ENCODE results near the gene MYH6.

MYH6 gene

GRCh38 chr14:23359722-23360447 is 48.2 kb downstream of the MYH6 start:
- no peak for DNase-seq (ENCODE audit: low spot score)
- FAIRE-seq = no peak

GRCh38 chr14:23359167-23359626 is 48.9 kb downstream of the MYH6 start:
- no peak for DNase-seq (ENCODE audit: low spot score)
- FAIRE-seq = no peak

DNA sequence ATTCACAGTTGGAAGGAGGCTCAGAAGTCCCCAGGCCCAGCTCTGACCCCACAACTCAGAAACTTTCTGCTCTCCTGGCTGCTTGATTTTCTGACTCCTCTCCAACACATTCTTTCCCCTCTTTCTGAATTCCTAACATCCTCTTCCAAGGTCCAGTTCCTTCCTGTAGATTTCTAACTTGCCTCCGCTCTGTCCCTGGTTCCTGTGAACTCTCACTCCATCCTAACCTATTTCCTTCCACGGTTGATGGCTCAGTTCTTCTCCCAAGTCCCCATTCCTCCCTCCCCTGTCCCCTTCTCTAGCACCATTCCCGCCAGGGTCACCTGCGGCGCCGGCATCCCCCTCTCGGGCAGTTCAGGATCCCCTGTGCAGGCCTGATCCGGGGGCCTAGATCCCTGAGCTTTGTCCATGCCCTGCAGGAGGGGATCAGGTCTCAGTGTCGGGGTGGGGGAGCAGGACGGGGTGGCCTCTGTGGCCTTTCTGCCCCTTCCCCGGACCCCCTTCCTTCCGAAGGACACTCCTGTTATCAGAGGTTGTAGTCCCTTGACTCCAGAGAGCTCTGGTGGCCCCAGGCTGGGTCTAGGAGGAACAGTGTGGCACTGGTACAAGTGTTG is 49.4 kb downstream of the MYH6 start:
- DNase-seq (ENCODE audit: low spot score) = no peak
- FAIRE-seq = no peak

- FAIRE-seq (no peak), DNase-seq (ENCODE audit: low spot score) (no peak)
Observed at GRCh38 chr14:23358042-23358441, 50.0 kb downstream of the MYH6 start.

DNA sequence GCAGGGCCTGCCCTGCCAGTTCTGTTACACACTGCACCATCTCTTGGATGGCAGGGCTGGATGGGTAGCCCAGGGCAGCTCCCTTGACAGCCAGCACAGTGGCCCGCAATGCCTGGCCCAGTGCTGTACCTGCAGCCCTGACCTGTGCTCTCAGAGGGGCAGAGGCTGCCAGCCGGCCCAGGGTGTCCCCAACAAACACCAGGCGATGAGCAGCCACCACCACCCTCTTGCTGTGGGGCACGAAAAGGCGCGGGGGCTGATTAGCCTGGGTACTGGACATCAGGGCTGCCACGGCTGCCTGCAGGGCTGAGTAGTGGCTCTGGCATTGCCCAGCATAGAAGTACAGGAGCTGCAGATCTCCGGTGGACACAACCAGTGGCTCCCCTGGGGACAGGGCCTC is 50.8 kb downstream of the MYH6 start:
- FAIRE-seq (no peak), DNase-seq (ENCODE audit: low spot score) (no peak)

- FAIRE-seq (no peak), DNase-seq (ENCODE audit: low spot score) (no peak)
Observed at GRCh38 chr14:23356662-23357061, 51.4 kb downstream of the MYH6 start.

GRCh38 chr14:23355871-23356435 is 52.1 kb downstream of the MYH6 start:
- DNase-seq (ENCODE audit: low spot score) (no peak), FAIRE-seq (no peak)

- FAIRE-seq = no peak
- DNase-seq (ENCODE audit: low spot score) = no peak
Observed at GRCh38 chr14:23354990-23355389, 53.1 kb downstream of the MYH6 start.

GRCh38 chr14:23353433-23353780 is 54.7 kb downstream of the MYH6 start:
- no peak for DNase-seq (ENCODE audit: low spot score)
- FAIRE-seq = no peak

GRCh38 chr14:23352506-23353432 is 55.3 kb downstream of the MYH6 start, which contains the start of gene SLC22A17:
SLC22A17 (minus strand) TSS chr14:23352887.
- DNase-seq (ENCODE audit: low spot score) = peak; percentile 93
- no peak for FAIRE-seq

DNA sequence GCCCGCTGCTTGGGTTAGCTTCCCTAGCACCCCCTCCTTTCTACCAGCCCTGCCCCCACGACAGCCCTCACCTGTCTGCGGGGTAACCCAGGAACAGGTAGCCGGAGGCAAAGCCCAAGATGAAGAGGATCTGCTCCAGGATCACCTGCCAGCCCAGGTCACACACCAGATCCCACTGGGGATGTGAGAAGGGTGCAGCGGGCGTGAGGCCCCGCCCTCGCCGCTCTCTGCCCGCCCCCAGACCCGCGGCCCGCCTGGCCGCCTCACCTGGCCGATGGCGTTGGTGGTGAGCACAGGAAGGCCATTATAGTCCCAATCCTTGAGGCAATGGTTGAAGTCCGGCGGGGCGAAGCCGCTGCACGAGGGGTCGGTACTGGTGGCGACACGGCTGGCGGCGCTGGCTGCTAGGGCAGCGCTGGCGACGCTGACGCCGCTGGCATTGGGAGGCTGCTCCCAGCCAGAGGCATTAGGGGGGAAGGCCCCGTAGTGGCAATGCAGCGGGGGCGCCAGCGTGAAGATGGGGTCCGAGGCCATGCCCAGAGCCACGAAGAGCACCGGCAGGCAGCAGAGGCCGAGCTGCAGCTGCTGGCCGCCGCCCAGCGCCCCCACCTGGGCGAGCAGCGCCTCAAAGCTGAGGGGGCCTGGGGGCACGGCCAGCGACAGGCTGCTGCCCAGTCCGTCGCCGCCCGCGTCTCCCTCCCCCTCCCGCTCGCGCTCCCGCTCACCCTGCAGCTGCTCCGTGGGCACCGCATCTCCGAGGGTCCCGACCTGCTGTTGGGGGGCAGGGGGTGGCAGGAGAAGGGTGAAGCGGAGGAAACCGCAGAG is 56.2 kb downstream of the MYH6 start:
- FAIRE-seq (no peak), DNase-seq (ENCODE audit: low spot score) (peak; percentile 53)

DNA sequence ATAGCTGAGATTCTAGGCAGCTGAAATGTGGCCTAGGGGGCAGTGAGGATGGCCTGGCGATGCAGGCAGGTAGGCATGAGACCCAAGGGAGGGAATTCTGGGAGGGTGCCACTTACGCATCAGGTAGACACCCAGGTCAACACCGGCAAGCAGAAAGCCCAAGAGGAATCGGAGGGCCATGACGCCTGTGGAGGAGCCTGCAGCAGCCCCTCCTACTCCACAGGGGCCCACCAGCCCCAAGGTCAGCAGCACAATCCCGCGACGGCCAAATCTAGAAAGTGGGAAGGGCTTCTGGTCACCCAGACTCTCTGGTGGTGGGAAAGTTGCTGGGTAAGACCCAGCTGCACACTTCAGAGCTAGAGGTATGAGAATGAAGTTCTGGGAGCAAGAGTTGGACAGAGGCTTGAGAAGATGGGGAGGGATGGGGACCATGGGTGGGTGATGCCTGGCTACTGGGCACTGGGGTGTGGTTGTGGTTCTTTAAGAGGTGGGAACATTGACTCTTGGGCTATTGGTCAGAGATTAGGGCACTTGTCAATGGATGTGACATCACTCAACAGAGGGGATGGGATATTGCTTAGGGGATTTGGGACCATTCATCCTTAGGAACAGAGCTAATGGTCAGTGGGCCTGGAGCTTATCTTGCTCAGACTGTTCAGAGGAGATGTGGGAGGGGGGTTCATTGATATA is 58.8 kb downstream of the MYH6 start:
- DNase-seq (ENCODE audit: low spot score) (no peak), FAIRE-seq (no peak)

GRCh38 chr14:23348297-23348655 is 59.8 kb downstream of the MYH6 start:
- DNase-seq (ENCODE audit: low spot score) = no peak
- no peak for FAIRE-seq

DNA sequence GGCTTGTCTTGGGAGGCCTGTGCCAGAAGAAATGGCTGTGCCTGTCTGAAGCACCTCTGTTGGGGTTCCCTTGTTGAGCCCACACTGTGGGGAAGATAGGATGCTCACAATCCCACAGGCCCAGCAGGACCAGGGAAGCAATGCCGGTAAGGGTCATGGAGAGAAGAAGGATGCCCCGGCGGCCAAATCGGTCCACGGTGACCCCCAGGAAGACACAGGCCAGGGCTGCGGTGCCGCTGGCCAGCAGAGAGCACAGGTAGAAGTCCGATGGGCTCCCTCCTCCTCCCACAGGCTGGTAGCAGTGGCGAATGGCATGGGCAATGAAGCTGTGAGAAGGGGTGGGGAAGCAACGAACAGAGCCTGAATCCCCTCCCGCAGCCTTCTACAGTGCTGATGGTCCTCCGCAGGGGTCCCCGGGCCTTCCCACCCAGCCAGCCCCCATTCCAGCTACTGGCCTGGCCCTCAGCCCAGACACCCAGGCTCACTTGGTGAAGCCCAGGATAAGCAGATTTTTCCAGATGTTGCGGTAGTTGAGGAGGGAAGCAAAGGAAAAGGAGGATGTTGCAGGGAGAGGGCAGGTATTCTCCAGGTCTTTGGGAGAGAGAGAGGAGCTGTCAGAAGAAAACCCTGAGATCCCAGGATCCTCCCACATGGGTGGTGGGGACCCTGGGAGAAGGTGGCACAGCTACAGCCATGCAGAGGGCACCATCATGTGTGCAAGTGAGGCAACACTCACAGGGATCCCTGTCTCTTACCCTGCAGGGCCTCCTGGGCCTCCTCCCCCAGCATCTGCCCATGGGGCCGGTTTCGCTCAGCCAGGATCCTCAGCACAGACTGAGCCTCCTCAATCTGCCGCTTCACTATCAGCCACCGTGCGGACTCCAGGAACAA is 60.4 kb downstream of the MYH6 start:
- DNase-seq (ENCODE audit: low spot score) = no peak
- no peak for FAIRE-seq

GRCh38 chr14:23346693-23347405 is 61.2 kb downstream of the MYH6 start:
- FAIRE-seq = no peak

GRCh38 chr14:23345987-23346692 is 61.9 kb downstream of the MYH6 start:
- no peak for DNase-seq (ENCODE audit: low spot score)
- FAIRE-seq = no peak

More at GRCh38 chr14:23346693-23347405, 61.2 kb downstream of the MYH6 start:
- DNase-seq (ENCODE audit: low spot score) = no peak

DNA sequence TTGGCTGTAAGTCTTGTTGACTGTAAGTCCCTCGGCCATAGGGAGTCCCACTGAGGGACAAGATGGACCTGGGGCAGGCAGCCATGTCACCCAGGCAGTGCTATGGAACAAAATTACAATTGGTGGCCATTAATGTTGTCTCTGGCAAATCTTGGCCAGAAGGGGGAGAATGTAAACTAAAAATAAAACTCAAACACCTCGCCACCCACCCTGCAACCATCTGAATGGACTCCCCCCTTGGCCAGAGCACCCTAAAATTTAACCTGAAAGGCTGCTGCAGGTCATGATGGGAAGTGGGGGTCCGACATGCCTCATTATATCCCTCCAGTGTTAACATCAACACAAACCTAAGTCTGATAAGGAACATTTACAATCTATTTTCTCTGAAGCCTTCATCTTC is 63.6 kb downstream of the MYH6 start:
- FAIRE-seq = no peak
- no peak for DNase-seq (ENCODE audit: low spot score)
